HG03280 (cell line): ENCODE measurements around the gene CDC7.
A peak's percentile ranks its signal among the peaks of the same experiment; 100 is the strongest.

ENCODE experiments used
- ATAC-seq: cut with Tn5 transposase; IDR thresholded peaks from one replicate; pipeline ENCODE4 v1.9.1; 2021; ENCODE audit warnings: mild to moderate bottlenecking, moderate library complexity; ENCODE audit not compliant: unreplicated experiment

The CDC7 gene

GRCh38 chr1:91546876-91547275 lies 46.2 kb downstream of the CDC7 start:
- ATAC-seq = no peak

GRCh38 chr1:91548376-91549040 lies 47.9 kb downstream of the CDC7 start:
- no peak for ATAC-seq

- no peak for ATAC-seq
Measured at GRCh38 chr1:91549041-91549735, 48.5 kb downstream of the CDC7 start.

- no peak for ATAC-seq
Measured at GRCh38 chr1:91550961-91551360, 50.3 kb downstream of the CDC7 start.

- no peak for ATAC-seq
Measured at GRCh38 chr1:91552091-91552490, 51.4 kb downstream of the CDC7 start.

- no peak for ATAC-seq
Measured at GRCh38 chr1:91552596-91552995, 51.9 kb downstream of the CDC7 start.

GRCh38 chr1:91553177-91553591 lies 52.5 kb downstream of the CDC7 start:
- no peak for ATAC-seq

- no peak for ATAC-seq
Measured at GRCh38 chr1:91555074-91555730, 54.6 kb downstream of the CDC7 start.

GRCh38 chr1:91555821-91556531 lies 55.3 kb downstream of the CDC7 start:
- peak; percentile 63 for ATAC-seq

- ATAC-seq = no peak
Measured at GRCh38 chr1:91556556-91556955, 55.9 kb downstream of the CDC7 start.

- no peak for ATAC-seq
Measured at GRCh38 chr1:91557039-91557690, 56.5 kb downstream of the CDC7 start.

- ATAC-seq = no peak
Measured at GRCh38 chr1:91557826-91558225, 57.2 kb downstream of the CDC7 start.

GRCh38 chr1:91559046-91559750 lies 58.5 kb downstream of the CDC7 start:
- ATAC-seq = no peak

- no peak for ATAC-seq
Measured at GRCh38 chr1:91559838-91560565, 59.4 kb downstream of the CDC7 start.

GRCh38 chr1:91564888-91565701 lies 64.4 kb downstream of the CDC7 start:
- ATAC-seq = no peak

- ATAC-seq = no peak
Measured at GRCh38 chr1:91567583-91567982, 66.9 kb downstream of the CDC7 start.

GRCh38 chr1:91568261-91568660 lies 67.6 kb downstream of the CDC7 start:
- no peak for ATAC-seq

- no peak for ATAC-seq
Measured at GRCh38 chr1:91569411-91570119, 68.9 kb downstream of the CDC7 start.
